HG03175 (cell line): ENCODE measurements around the gene KIAA1217.

ENCODE experiments used
- ATAC-seq: cut with Tn5 transposase; IDR thresholded peaks from one replicate; pipeline ENCODE4 v1.9.1; 2021; ENCODE audit warnings: mild to moderate bottlenecking, moderate library complexity; ENCODE audit not compliant: unreplicated experiment

Gene KIAA1217

DNA sequence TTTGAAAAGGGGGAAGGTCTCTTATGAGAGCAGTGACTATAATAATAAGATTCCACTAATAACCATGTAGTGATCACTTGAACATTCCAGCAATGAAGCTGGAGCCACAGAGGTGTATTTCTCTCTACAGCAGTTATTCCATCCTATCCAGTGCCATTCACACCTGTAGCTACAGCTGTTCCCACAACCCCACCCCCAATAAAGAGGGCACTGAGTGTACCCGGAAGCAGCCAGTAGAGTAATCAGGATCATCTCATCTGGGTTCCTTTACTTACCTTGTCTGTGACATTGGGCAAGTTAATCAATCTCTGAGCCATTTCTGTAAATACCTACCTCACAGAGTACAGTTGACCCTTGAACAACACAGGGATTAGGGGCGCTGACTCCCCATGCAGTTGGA is 188.7 kb downstream of the KIAA1217 start:
- no peak for ATAC-seq

DNA sequence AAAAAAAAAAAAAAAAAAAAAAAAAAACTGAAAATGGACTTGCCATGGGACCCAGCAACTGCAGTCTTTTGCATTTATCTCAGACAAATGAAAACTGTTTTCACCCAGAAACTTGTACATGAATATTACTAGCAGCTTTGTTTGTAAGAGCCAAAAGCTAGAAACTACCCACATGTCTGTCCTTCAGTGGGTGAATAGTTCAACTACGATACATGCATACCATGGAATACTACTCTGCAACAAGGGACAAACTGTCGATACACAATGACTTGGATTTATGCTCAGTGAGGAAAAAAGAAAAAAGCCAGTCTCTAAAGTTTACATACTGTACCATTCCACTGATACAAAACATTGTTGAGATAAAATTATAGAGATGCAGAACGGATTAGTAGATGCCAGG is 195.6 kb downstream of the KIAA1217 start:
- ATAC-seq, result no peak

DNA sequence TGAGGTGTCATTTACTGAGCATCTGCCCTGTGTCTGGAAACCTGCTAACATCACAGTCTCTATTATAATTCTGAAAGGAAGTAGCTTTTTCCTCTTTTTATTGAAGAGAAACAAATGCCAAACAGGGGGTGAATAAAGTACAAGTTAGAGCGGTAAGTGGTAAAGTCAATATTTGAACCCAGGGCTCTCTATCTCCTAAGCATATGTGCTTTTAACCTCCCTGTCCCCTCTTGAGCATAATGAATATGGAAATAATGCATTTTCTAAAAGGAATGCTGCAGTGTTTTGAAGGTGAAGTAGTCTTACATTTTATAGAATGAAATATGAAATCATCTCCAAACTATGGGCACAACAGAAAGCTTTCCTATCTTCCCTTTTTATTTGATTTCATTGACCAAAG is 196.7 kb downstream of the KIAA1217 start:
- ATAC-seq, result no peak

DNA sequence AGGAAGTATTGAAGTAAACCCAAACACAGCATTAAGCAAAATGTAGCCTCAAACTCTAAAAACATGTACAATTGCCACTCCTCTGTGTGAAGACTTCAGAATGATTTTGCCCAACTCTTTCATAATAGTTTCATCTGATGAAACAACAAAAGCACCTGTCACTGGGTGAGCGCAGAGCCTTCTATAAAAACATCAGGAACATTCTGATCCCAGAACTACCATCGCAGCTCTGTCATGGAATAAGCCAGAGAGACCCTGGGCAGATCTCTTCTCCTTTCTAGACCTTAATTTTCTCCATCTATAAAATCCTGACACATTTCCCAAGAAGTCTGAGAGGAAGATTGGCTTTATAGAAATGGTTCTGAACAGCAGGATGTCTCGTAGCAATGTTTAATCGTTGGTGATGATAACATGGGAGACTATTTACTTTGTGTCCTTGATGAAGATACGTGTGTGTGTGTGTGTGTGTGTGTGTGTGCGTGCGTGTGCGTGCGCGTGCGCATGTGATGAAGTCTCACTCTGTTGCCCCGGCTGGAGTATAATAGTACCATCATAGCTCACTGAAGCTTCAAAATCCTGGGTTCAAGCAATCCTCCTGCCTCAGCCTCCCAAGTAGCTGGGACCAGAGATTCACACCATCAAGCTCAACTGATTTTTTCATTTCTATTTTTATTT is 198.0 kb downstream of the KIAA1217 start:
- no peak for ATAC-seq

DNA sequence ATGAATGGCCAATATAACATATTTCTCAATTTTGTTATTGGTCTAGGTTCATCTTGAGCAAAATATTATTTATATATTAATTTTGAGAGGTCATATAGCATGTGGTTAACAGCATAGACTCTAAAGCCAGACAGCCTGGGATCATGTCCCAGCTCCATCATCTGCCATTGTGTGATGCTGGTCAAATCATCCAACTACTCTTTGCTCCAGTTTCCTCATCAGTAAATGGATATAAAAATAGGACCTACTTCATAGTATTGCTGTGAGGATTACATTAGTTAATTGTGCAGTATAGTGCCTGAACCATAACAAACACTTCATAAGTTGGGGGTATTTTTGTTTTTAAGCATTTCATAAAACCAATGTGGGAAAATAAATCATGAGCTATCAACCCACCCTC is 199.0 kb downstream of the KIAA1217 start:
- no peak for ATAC-seq

DNA sequence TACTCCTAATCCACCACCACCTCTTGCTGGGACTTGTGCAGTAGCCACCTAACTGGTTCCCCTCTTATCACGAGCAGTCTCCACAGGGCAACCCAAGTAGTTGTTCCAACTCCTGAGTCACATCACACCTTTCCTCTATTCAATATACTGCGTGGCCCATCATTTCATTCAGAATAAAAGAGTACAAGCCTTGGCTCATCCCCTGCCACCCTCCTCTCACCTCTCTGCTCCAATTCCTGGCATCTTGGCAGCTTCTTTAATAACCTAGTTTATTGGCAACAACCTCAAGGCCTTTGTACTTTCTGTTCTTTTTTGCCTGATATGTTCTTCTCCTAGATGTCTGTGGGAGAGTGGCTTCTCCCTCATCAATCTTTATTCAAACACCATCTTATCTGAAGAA is 199.4 kb downstream of the KIAA1217 start:
- no peak for ATAC-seq

DNA sequence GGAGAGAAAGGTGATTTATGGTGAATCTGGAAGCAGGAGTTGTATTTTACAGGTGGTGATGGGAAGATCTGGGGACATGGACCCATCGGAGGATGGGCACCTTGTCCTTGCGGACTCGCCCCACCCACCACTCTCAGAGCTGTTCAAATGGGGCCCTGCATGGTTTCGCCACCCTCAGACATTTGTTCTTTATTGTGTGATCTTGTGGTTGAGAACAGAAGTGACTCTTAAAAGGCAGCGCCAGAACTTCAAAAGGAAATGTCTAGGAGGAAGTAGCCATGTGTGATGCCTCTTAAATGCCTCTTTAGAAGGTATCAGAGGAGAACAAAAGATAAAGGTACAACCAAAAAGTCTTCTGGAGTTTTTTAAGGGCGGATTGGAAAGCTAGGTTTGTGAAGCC is 205.7 kb downstream of the KIAA1217 start:
- no peak for ATAC-seq

DNA sequence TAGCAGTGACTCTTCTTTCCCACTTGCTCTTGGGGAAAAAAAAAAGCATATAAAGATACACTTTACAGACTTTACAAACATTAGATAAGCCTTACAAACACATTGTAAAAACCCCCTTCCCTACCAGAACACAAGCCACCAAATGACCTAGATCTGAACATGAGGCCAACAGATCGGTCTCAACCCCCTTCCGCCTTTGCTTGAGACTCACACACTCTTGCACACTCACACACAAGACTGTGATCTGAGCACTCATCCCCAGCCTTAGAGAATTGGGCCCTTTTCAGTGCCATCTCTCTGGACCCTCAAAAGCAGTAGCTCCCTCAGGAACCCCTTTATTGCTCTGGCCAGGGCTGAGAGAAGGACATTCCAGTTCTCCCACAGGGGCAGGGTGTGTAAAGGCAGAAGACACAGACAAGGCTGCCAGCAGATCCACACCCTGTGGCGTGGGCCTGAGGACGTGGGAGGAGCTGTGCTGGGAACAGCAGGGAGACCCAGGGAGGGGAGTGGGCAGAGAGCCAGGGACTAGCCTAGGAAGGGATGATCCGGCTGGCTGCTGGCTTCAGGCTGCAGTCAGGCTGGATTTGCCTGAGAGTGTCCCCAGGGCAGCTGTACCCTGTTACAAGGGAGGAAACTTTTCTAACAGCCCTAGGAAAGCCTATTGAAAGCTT is 206.7 kb downstream of the KIAA1217 start:
- ATAC-seq, result no peak

DNA sequence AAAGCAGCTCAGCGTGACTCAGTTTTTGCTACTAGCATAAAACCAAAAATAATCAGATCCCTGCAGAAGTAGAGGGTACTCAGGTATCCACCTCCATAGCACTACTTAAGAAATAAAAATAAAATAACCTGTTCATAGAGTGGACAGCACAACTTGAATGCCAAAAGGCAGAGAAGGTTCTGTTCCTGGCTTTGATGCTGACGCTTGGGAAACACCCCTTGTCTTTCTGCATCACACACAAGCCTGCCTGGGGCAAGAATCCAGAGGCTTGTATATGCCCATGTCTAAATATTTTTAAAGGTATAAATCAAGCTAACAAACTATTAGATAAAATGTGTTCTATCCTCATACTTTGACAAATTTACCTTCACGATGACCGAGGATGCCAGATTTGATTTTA is 207.3 kb downstream of the KIAA1217 start:
- no peak for ATAC-seq

DNA sequence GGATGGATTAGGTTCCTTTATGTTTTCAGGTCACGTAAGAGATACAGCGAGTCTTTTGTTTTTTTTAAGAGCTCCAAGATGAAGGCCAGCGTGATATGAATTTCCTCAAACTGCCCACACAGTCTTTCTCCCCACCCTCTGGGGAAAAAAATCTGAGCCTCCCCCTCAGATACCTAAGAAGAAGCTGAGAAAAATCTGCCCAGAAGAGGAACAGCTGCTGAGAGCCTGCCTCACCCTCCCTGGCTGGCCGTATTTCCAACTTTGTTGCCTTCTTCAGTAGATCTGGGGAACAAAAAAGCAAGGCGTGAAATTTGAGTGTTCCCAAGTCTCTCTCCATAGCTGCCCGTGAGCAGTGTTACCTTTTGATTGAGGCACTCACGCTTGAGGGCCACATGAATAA is 208.1 kb downstream of the KIAA1217 start:
- ATAC-seq, result no peak

DNA sequence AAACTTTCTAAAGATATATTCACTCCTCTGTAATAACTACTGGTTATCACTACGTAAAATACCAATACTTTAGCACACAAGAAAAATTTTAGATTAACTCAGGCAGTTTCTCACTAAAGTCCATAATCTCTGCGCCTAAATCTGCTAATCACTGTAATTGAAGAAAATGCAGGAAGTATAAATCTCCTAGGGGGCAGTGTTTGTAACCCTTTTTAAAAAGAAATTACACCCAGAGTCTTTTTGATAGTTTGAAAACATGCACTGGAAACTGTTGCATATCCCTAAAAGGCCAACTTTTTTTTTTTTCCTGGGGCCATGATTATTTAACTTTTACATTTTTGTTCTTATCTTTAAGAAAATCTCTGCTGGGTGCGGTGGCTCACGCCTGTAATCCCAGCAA is 209.6 kb downstream of the KIAA1217 start:
- no peak for ATAC-seq

DNA sequence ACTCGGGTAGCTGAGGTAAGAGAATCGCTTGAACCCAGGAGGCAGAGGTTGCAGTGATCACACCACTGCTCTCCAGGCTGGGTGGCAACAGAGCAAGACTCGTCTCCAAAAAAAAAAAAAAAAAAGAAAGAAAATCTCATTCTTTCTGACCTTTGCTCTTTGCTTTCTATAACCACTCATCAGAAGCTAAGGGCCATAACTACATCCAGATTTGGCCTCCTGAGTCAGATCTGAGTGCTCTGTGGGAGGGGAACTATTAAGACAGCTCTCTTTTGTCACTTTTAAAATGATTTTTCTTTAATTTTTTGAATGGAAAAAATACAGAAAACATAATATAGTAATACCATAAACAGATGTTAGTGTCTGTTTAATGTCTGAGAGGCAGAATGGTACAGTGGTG is 210.1 kb downstream of the KIAA1217 start:
- no peak for ATAC-seq

DNA sequence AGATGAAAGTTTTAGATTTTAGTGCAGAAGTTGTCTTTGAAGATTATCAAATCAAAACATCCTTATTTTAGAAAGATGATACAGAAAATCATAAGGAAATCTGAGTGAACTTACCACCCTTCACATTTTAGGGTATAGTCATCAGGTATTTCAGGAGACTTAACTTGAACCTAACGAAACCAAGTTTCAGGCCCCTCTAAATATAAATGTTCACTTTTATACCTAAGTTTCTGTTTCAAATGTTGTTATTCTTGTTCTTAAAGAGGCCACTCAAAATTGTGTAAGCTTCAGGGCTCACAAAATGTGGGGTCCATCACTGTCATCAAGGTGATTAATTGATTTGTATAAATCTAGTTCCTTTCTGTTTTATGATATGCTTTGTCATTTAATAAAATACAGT is 216.2 kb downstream of the KIAA1217 start:
- no peak for ATAC-seq

DNA sequence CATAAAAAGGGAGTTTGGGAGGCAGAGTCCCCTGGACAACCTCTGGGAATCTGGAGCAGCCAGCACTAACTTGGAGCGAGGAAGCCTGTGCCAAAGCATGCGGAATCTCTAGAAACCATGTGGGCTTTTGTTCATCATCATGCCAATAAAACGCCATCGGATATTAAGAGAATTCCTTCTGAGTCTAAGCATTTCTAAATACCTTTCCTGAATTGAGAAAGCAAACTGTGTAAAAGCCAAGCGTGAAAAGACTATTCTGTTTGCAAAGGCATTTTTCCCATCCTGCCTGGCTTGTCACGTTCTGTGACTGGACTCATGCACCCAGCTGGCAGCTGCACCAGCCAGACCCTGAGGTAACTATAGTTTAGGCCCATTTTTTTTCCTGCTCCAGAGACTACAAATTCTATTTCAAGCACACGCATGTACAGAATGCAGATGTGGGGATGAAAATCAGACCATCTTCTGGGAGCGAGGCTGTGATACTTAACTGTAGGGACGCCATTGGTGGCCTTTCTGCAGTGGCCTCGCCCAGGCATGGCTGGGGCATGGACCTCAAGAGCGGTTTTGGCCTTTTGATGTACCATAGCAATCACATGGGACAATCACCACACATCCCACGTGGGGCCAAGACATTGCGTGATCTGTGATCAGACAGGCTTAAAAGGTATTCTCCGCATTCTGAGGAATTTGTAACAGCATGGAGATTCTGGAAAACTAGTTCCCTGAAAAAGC is 218.9 kb downstream of the KIAA1217 start:
- ATAC-seq, result no peak

DNA sequence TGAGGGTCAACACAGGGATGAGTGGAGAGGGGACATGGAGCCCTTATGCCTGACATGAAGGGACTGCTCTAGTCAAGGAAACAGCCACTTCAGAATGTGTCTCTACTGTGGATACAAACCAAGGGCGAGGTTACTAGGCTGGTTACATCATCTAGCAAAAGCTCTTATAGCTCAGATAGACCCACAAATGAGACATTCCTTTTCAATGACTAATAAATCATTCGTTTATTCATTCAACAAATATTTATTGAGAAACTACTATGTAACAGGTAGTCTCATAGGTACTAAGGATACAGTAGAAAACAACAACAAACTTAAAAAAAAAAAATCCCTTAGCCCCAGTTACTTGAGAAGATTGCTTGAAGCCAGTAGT is 219.5 kb downstream of the KIAA1217 start:
- no peak for ATAC-seq

DNA sequence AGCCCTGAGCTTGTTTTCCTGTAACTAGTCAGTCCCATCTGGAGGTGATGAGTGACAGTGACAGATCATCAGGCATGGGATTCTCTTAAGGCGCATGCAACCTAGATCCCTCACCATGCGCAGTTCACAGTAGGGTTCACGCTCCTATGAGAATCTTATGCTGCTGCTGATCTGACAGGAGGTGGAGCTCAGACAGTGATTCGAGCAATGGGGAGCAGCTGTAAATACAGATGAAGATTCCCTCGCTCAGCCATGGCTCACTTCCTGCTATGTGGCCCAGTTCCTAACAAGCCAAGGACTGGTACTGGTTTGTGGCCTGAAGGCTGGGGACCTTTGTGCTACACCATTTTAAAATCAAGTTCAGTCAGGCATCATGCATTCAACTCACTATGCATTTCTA is 221.7 kb downstream of the KIAA1217 start:
- ATAC-seq, result no peak

DNA sequence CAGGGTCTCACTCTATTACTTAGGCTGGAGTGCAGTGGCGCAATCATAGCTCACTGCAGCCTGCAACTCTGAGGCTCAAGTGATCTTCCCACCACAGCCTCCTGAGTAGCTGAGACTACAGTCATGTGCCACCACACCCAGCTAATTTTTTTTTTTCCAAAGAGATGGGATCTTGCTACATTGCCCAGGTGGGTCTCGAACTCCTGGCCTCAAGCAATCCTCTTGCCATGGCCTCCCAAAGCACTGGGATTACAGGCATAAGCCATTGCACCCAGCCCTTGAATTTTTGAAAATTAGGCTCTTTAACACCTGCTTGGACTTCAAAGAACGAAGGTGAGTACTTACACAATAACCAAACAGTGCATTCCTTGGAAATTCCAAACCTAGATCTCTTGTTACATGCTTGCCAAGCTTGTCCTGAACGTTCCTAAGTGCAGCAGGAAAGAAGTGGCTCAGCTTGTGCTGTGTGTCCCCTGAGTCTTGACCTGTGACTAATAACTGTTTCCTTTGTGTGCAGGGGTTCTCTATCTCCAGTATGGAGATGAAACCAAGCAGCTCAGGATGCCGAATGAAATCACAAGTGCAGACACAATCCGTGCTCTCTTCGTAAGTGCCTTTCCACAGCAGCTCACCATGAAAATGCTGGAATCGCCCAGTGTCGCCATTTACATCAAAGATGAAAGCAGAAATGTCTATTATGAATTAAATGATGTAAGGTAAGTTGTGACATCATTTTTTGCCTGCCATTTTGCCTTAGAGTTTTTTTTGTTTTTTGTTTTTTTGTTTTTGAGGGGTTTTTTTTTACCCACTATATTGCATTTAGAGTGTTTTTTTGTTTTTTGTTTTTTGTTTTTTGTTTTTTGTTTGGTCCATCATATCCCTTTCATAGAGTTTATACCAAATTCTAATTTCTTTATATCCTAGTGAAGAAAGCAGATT is 223.8 kb downstream of the KIAA1217 start:
- no peak for ATAC-seq

DNA sequence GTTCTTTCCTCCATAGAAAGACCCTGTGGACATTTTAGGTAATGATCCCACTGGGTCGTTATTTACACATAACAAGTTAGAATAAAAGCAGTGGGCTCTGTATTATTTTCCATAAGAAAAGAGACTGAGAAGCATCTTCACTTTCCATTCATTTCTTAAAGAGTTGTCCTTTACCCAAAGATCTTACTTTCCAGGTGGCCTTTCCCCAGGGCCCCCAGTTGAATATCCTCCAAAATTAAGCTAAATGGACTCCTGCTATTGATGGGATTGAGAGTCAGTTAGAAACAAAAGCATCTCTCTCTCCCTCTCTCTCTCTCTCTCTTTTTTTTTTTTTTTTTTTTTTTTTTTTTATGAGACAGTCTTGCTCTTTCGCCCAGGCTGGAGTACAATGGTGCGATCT is 224.8 kb downstream of the KIAA1217 start:
- no peak for ATAC-seq

DNA sequence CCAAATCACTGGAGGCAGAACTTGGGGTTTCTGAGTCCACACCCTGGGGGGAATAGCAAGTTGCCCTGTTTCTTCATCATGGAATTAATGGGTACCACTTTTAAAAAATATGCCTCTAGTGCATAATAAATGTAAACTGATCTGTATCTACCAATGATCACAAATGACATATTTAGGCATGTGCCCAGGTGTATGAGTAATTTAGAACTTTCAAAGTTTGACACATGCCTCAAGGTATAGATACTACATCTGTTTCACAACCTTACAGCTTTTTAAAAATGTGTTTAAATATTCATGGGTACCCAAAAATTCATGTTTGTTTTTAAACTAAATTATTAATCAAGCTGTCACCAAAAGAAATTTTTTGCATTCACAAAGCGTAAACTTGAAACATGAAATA is 226.0 kb downstream of the KIAA1217 start:
- ATAC-seq, result no peak

DNA sequence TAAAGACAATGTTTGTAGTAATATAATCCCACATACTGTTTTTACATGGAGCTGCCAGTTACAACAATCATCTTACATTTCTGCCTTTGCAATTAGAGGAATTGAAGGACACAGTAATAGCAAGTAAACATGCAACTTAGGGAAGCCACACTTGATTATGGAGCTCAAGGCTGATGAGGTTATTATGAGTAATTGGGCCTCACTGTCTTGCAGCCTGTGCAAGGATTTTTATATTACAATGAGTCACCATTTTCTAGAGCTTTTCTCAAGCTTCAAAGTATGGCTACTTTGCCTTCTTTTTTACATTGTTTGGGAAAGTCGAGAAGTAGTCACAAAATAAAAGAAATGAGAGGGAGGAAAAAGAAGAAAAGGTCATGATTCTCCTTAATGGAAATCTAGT is 226.4 kb downstream of the KIAA1217 start:
- ATAC-seq, result no peak

DNA sequence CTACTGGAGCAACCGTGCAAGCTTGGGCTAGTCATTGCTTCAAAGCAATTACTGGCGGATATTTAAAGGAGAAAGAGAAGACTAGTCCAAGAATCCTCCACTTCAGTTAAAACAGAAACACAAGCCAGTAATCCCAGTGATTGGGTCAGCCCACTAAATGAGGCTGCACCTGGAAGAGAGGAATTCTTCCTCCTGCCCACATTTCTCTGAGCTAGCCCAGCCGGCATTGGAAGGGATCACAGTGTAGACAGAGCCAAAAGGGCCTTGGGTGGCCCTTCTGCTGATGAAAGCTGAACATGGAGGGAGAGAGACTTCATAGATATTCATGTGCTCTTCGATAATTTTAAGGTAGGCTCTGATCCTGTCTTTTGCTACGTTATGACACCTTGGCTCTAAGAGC is 228.4 kb downstream of the KIAA1217 start:
- no peak for ATAC-seq
